HCT116 (cell line): Measurements from ENCODE around the gene RAPGEF1. TPM values are rescaled to one million over a fixed set of nuclear protein-coding genes. Genes with fewer than 3 reads are reported as not detected.

Experiments
- ATAC-seq: fragments of 200-7000 bp; cut with Tn5 transposase; 2 replicates; pipeline ENCODE4 v1.9.1; 2020; ENCODE audit warnings: mild to moderate bottlenecking, moderate library complexity
- BruUV-seq: library from RNA; stranded (reverse); fragments of 400-500 nt; replicated peaks from 2 replicates; lab custom pipeline; 2021; lab: Mats Ljungman, UMichigan
- CTCF ChIA-PET: fragments of 300-600 bp; sonication (Branson Sonifier 250); formaldehyde crosslinking; loops from one replicate; lab custom pipeline; 2021; ENCODE audit warnings: antibody characterized with exemption; lab: Charles Lee
- POLR2A ChIA-PET: fragments of 300-600, 350-600 bp; sonication (Branson Sonifier 250); formaldehyde crosslinking; loops from one replicate; lab custom pipeline; 2021; ENCODE audit warnings: antibody characterized with exemption; lab: Charles Lee
- RAD21 ChIA-PET, 2 experiments: fragments of 300-600 bp; sonication (Branson Sonifier 250); formaldehyde crosslinking; loops; one replicate each; lab custom pipeline; 2023; ENCODE audit warnings: low total read pairs in 2 of 2; ENCODE audit not compliant: uncharacterized antibody in 2 of 2, unreplicated experiment in 2 of 2, low non-redundant PET in 1 of 2; lab: Charles Lee
- DNase-seq: peaks from one replicate; pipeline ENCODE4 v3.0.0-alpha.2; 2010; ENCODE audit warnings: low read depth, low spot score
- H2AFZ ChIP-seq: fragments of 200-600 bp; shearing (Covaris generic), sonication (generic); 2 replicates; pipeline ENCODE4 v1.6.1; 2017; ENCODE audit warnings: low read depth, mixed run types, mixed read lengths, antibody characterized with exemption, low read length; ENCODE audit not compliant: poor library complexity, severe bottlenecking
- H3K27ac ChIP-seq: 2 replicates; pipeline ENCODE4 v1.5.1; 2012; ENCODE audit warnings: low read depth, low read length
- H3K27me3 ChIP-seq: fragments of 200-600 bp; sonication (generic); 2 replicates; pipeline ENCODE4 v1.6.1; 2016; ENCODE audit warnings: mixed run types, low read length, mixed read lengths; ENCODE audit not compliant: insufficient read depth
- H3K36me3 ChIP-seq, 2 experiments: fragments of 200-500 bp in 1 of 2; fragments of 200-600 bp in 1 of 2; sonication (Bioruptor generic) in 1 of 2; sonication (generic) in 1 of 2; 2 replicates each; pipeline versions ENCODE4 v1.5.1 to v1.6.1; 2014 to 2016; ENCODE audit warnings: low read length in 2 of 2, inconsistent platforms in 1 of 2, mixed read lengths in 1 of 2, mixed run types in 1 of 2; ENCODE audit not compliant: insufficient read depth in 2 of 2, control insufficient read depth in 1 of 2
- H3K4me1 ChIP-seq, 2 experiments: fragments of 200-600 bp in 1 of 2; sonication (generic) in 1 of 2; 2 replicates each; pipeline versions ENCODE4 v1.5.1 to v1.6.1; 2012 to 2017; ENCODE audit warnings: low read length in 2 of 2, inconsistent platforms in 1 of 2, mild to moderate bottlenecking in 1 of 2, mixed read lengths in 1 of 2, mixed run types in 1 of 2, moderate library complexity in 1 of 2; ENCODE audit not compliant: insufficient read depth in 2 of 2, control insufficient read depth in 1 of 2
- H3K4me2 ChIP-seq: fragments of 200-600 bp; sonication (generic); 2 replicates; pipeline ENCODE4 v1.6.1; 2017; ENCODE audit warnings: mixed run types, low read length, mixed read lengths
- H3K4me3 ChIP-seq, 2 experiments: fragments of 200-600 bp in 1 of 2; sonication (generic) in 1 of 2; replicated peaks in 1 of 2; 2 replicates each; pipeline ENCODE4 v1.5.1; 2011 to 2016; ENCODE audit warnings: low read length in 2 of 2, control low read depth in 1 of 2, low read depth in 1 of 2, mild to moderate bottlenecking in 1 of 2, mixed read lengths in 1 of 2, mixed run types in 1 of 2
- H3K79me2 ChIP-seq: fragments of 200-600 bp; sonication (generic); 2 replicates; pipeline ENCODE4 v1.6.1; 2017; ENCODE audit warnings: mild to moderate bottlenecking, mixed run types, low read length, moderate library complexity, mixed read lengths; ENCODE audit not compliant: insufficient read depth
- H3K9ac ChIP-seq: fragments of 200-600 bp; sonication (generic); 2 replicates; pipeline ENCODE4 v1.6.1; 2016; ENCODE audit warnings: low read length, mixed read lengths
- H3K9me2 ChIP-seq: fragments of 200-600 bp; sonication (generic), shearing (Covaris generic); 2 replicates; pipeline ENCODE4 v1.6.1; 2017; ENCODE audit warnings: mixed run types, mild to moderate bottlenecking, moderate library complexity; ENCODE audit not compliant: insufficient read depth
- H3K9me3 ChIP-seq, 2 experiments: fragments of 200-500 bp in 1 of 2; fragments of 200-600 bp in 1 of 2; sonication (Bioruptor generic) in 1 of 2; sonication (generic) in 1 of 2; 2 replicates each; pipeline ENCODE4 v1.6.1; 2014 to 2017; ENCODE audit warnings: low read length in 2 of 2, mixed read lengths in 2 of 2, inconsistent platforms in 1 of 2, low read depth in 1 of 2, mild to moderate bottlenecking in 1 of 2, mixed run types in 1 of 2, moderate library complexity in 1 of 2; ENCODE audit not compliant: control insufficient read depth in 1 of 2, insufficient read depth in 1 of 2
- H4K20me1 ChIP-seq: fragments of 200-600 bp; sonication (generic), shearing (Covaris generic); 2 replicates; pipeline ENCODE4 v1.6.1; 2017; ENCODE audit warnings: mixed run types, mild to moderate bottlenecking, moderate library complexity; ENCODE audit not compliant: insufficient read depth
- CBX3 ChIP-seq: IDR thresholded peaks from 2 replicates; pipeline ENCODE4 v1.6.1; 2012; ENCODE audit warnings: low read depth
- FOSL1 ChIP-seq: IDR thresholded peaks from 2 replicates; pipeline ENCODE4 v1.6.1; 2012; ENCODE audit warnings: low read depth
- POLR2AphosphoS5 ChIP-seq: IDR thresholded peaks from 2 replicates; pipeline ENCODE4 v1.6.1; 2011; ENCODE audit warnings: mild to moderate bottlenecking, low read depth, low read length, moderate library complexity
- RAD21 ChIP-seq: IDR thresholded peaks from 2 replicates; pipeline ENCODE4 v1.6.1; 2012; ENCODE audit warnings: low read depth, mild to moderate bottlenecking
- TCF7L2 ChIP-seq: IDR thresholded peaks from 2 replicates; pipeline ENCODE4 v1.7.0; 2011; ENCODE audit warnings: borderline replicate concordance, inconsistent platforms; ENCODE audit not compliant: insufficient read depth, insufficient read length; ENCODE audit errors: extremely low read depth
- YY1 ChIP-seq: IDR thresholded peaks from 2 replicates; pipeline ENCODE4 v1.6.1; 2011; ENCODE audit warnings: low read length, low read depth, moderate library complexity, mild to moderate bottlenecking; ENCODE audit not compliant: insufficient replicate concordance; ENCODE audit errors: extremely low read depth
- intact Hi-C: fragments of 100-400 bp; cut with micrococcal nuclease; formaldehyde crosslinking; loops from 2 replicates; pipeline ENCODE4 v1.10.0; 2022
- total RNA-seq: library from RNA; stranded (reverse); gene quantifications from one replicate; pipeline ENCODE4 v1.2.1, GENCODE V29; 2021; ENCODE audit not compliant: unreplicated experiment
- TF ChIP-seq, protein P1 (sequence below), 3 experiments: fragments of 200-600 bp in 1 of 3; sonication (generic) in 1 of 3; IDR thresholded peaks in 2 of 3; conservative IDR thresholded peaks in 1 of 3; 2 replicates each; pipeline ENCODE4 v1.5.1; 2012 to 2017; ENCODE audit warnings: low read depth in 2 of 3, low read length in 2 of 3, antibody characterized with exemption in 1 of 3, borderline replicate concordance in 1 of 3, control low read depth in 1 of 3, mild to moderate bottlenecking in 1 of 3, mixed read lengths in 1 of 3, mixed run types in 1 of 3, moderate library complexity in 1 of 3; ENCODE audit not compliant: insufficient read depth in 1 of 3

RAPGEF1 gene
- total RNA-seq, 1 experiment from 2014 or later = 43.0 TPM

DNA sequence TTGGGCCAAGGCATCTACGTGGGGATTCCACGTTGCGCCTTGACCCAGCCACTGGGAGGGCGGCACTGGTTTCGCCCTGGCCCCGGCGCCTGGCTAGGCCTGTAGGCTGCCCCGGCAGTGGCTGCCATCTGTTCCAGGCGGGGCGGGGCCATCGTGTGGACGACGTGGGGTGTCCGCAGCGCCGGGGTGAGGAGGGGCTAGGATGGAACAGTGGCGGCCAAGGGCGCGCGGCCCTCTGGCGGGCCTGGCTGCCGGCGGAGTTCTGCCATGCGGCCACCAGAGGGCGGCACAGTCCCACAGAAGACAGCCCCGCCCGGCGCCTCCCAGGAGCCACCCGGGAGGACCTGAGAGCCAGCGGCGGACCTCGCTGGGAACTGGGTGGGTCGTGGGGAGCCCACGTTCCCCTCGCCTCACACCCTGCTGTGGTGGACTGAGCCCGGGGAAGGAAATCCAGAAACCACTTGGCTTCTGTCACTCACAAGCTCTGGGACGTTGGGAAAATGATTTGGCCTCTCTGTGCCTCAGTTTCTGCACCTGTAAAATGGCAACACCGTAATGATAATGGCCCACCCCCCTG is 22.6 kb upstream of the RAPGEF1 start:
- H3K4me1 ChIP-seq = peaks cover 4 to 9% of the 10 kb centered on the region in 2 experiments; a peak in 3 of 4 replicates
- H2AFZ ChIP-seq = peak overlapping the region; percentile 94

More for the DNA sequence above, 22.6 kb upstream of the RAPGEF1 start:
- CTCF ChIA-PET = interaction anchor here (0.9 to 1.1 kb wide), 4 partner anchors 474 to 497 kb away, joined by 3 to 9 read pairs (median 3); no protein-coding TSS in a partner anchor
- TF ChIP-seq, protein P1, sequence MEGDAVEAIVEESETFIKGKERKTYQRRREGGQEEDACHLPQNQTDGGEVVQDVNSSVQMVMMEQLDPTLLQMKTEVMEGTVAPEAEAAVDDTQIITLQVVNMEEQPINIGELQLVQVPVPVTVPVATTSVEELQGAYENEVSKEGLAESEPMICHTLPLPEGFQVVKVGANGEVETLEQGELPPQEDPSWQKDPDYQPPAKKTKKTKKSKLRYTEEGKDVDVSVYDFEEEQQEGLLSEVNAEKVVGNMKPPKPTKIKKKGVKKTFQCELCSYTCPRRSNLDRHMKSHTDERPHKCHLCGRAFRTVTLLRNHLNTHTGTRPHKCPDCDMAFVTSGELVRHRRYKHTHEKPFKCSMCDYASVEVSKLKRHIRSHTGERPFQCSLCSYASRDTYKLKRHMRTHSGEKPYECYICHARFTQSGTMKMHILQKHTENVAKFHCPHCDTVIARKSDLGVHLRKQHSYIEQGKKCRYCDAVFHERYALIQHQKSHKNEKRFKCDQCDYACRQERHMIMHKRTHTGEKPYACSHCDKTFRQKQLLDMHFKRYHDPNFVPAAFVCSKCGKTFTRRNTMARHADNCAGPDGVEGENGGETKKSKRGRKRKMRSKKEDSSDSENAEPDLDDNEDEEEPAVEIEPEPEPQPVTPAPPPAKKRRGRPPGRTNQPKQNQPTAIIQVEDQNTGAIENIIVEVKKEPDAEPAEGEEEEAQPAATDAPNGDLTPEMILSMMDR (IDR thresholded peaks at IDR 0.05 in 2 of 3, conservative IDR thresholded peaks at IDR 0.05 in 1 of 3; ENCODE audit: borderline replicate concordance in 1 of 3, insufficient read depth in 1 of 3, low read depth in 2 of 3, low read length in 2 of 3) = peak; percentile 71 to 88 (median 73)
- TF ChIP-seq FOSL1 (no peak), POLR2AphosphoS5 (no peak), RAD21 (peak; percentile 97), CBX3 (peak; percentile 9; the same call in 1 of the 2 replicates), YY1 (peak; percentile 11), TCF7L2 (no peak)
- H3K79me2 ChIP-seq = no peaks in the 10 kb centered on the region
- H3K9me3 ChIP-seq = no peaks in the 10 kb centered on the region
- H3K4me2 ChIP-seq = peak overlapping the region; percentile 69
- peak overlapping the region in 1 of 2 experiments; percentile 20; a peak in 2 of 4 replicates for H3K4me3 ChIP-seq
- H3K9ac ChIP-seq = no peak overlapping the region
- RAD21 ChIA-PET = interaction anchor here (1.2 to 1.3 kb wide), 2 partner anchors 474 to 491 kb away, joined by 3 to 4 read pairs; no protein-coding TSS in a partner anchor
- DNase-seq (peak; percentile 43), ATAC-seq (peak; percentile 100)
- H4K20me1 ChIP-seq = no peaks in the 10 kb centered on the region
- POLR2A ChIA-PET = no interaction called here
- peaks cover 6% of the 10 kb centered on the region; the same call in 1 of the 2 replicates for H3K27me3 ChIP-seq
- no TSS peak for BruUV-seq
- H3K9me2 ChIP-seq = no peaks in the 10 kb centered on the region
- no peaks in the 10 kb centered on the region for H3K36me3 ChIP-seq
- intact Hi-C loops = loop anchor here (1.0 to 10.0 kb wide), 6 partner anchors 192 to 815 kb away; no protein-coding TSS in a partner anchor
- no peak overlapping the region for H3K27ac ChIP-seq
